Measurements from ENCODE around the gene SNAPIN. TPM values are rescaled to one million over a fixed set of nuclear protein-coding genes. Genes with fewer than 3 reads are reported as not detected.

Gene SNAPIN
- total RNA-seq, 1 experiment from 2014 or later, result 46.8 TPM

DNA sequence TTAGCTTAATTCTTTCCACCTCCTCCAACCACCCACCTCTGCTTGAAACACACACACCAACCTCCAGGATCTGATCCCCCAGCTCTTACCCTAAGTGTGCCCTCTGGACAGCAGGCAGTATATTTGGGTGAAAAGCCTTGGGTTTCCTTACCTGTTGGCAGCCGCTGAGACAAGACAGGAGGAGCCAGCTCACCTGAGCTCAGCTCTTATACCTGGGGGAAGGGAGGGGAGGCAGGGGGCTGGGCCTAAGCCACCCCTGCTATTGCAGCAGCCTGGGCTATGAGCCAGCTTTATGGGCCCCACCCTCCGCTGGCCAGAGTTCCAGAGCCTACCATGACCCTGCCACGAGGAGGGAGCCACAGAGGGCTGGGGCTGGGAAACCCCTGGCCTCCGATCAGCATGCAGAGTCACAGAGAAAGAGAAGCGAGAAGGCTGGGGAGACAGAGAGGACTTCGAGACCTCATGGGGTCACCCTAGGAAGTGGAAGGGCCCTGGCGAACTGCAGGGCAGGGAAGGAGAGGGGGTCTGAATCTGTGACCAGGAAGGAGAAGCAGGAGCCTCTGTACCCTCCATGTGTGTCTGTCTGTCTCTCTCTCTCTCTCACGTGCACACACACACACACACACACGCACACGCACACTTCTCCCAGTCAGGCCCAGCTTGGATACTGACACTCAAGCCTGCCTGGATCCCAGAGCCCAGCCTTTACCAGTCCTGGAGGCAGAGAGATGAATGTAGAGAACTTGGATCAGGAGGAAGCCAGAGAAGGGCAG is 42.2 kb upstream of the SNAPIN start, which contains the start of gene S100A14:
TSS of gene S100A14 (minus strand) at position 182 of the 773 bp plus-strand sequence. CDS start 467 bp downstream, outside the sequence.
- H3K27me3 ChIP-seq (ENCODE audit: control insufficient read depth, insufficient read depth, low read length), result no peaks in the 10 kb centered on the region

More for the DNA sequence above, 42.2 kb upstream of the SNAPIN start, which contains the start of gene S100A14:
- in situ Hi-C loops (cut with HindIII; ENCODE audit: low pct_unique_long_range_greater_than_20kb, low sequenced_read_pairs), result loop anchor here (25.0 kb wide), 1 partner anchor 254 kb away; the partner anchor contains the start of gene S100A9
- CTCF ChIA-PET, result interaction anchor here (1.2 to 3.0 kb wide), 2 partner anchors 11 to 83 kb away, joined by 3 to 12 read pairs; partner anchors contain the start of gene S100A13
- TF ChIP-seq POLR2AphosphoS5 (IDR thresholded peaks at IDR 0.05; ENCODE audit: low read depth, low read length), result no peak
- TF ChIP-seq CTCF (IDR thresholded peaks at IDR 0.05), result no peak
- no peak for TF ChIP-seq SIN3A (IDR thresholded peaks at IDR 0.05; ENCODE audit: borderline replicate concordance, insufficient read depth, low read depth, low read length)
- TF ChIP-seq TCF7L2 (IDR thresholded peaks at IDR 0.05; ENCODE audit: low read depth, low read length), result no peak
- TF ChIP-seq REST (IDR thresholded peaks at IDR 0.05; ENCODE audit: insufficient read depth in 1 of 2, low read depth in 2 of 2, low read length in 1 of 2), result no peak
- ATAC-seq (no peak), DNase-seq (ENCODE audit: low read depth, low spot score) (no peak)
- H3K4me3 ChIP-seq (ENCODE audit: low read depth in 2 of 2, low read length in 2 of 2), result no peak within 1 kb of the TSS
- H3K9me3 ChIP-seq (ENCODE audit: control insufficient read depth, insufficient read depth, low read depth, low read length), result no peaks in the 10 kb centered on the region
- POLR2A ChIA-PET, result interaction anchor here (1.0 kb wide), 1 partner anchor 18 kb away, joined by 4 read pairs; no protein-coding TSS in a partner anchor
- intact Hi-C loops (cut with micrococcal nuclease; ENCODE audit: unreplicated experiment), result loop anchor here (2.0 to 5.0 kb wide), 2 partner anchors 44 to 104 kb away; no protein-coding TSS in a partner anchor
- H3K4me1 ChIP-seq (ENCODE audit: control insufficient read depth, insufficient read depth, low read length), result peaks cover 16% of the 10 kb centered on the region
- no peaks in the 10 kb centered on the region for H3K36me3 ChIP-seq (ENCODE audit: control insufficient read depth, insufficient read depth, low read length)
- H3K27ac ChIP-seq (ENCODE audit: low read length), result peak within 1 kb of the TSS; percentile 66
- no TSS peak for BruUV-seq (replicated peaks)

Measured in Panc1 (cell line).